B cell (primary cell): ENCODE data around the gene MRPL55. TPM values are rescaled to one million over a fixed set of nuclear protein-coding genes. Genes with fewer than 3 reads are reported as not detected.

Source experiments
- ATAC-seq: fragments of 200-7000 bp; cut with Tn5 transposase; one replicate; pipeline ENCODE4 v1.10.0; 2021; ENCODE audit warnings: low read depth, mild to moderate bottlenecking, moderate number of reproducible peaks, moderate library complexity
- CTCF ChIA-PET: fragments of 350-600 bp; sonication (Branson Sonifier 250); formaldehyde crosslinking; loops from one replicate; lab custom pipeline; 2021; ENCODE audit warnings: antibody characterized with exemption, inconsistent platforms; lab: Charles Lee
- POLR2A ChIA-PET: fragments of 350-600 bp; sonication (Branson Sonifier 250); formaldehyde crosslinking; loops from one replicate; lab custom pipeline; 2021; ENCODE audit warnings: antibody characterized with exemption; lab: Charles Lee
- DNase-seq: peaks from one replicate; pipeline ENCODE4 v3.0.0; 2013
- H2AFZ ChIP-seq: 2 replicates; pipeline ENCODE4 v1.6.1; 2012; ENCODE audit warnings: mild to moderate bottlenecking, low read depth, low read length; ENCODE audit not compliant: insufficient read depth, poor library complexity, severe bottlenecking
- H3K27ac ChIP-seq, 2 donors: 1 replicate in 1 of 2; 2 replicates in 1 of 2; pipeline ENCODE4 v1.5.1; 2012 to 2013; ENCODE audit warnings: low read length in 2 of 2, mild to moderate bottlenecking in 2 of 2, moderate library complexity in 1 of 2
- H3K27me3 ChIP-seq, 4 experiments: fragments of 200-600 bp in 1 of 4; sonication (generic) in 1 of 4; replicated peaks in 1 of 4; 1 replicate in 2 of 4; 2 replicates in 2 of 4; pipeline versions ENCODE4 v1.6.1 to v1.7.0; 2013 to 2016; ENCODE audit warnings: low read length in 3 of 4, mild to moderate bottlenecking in 2 of 4, mixed read lengths in 1 of 4, moderate library complexity in 1 of 4; ENCODE audit not compliant: insufficient read depth in 4 of 4, control insufficient read depth in 3 of 4; ENCODE audit errors: control extremely low read depth in 1 of 4
- H3K36me3 ChIP-seq, 2 experiments: replicated peaks in 1 of 2; 1 replicate in 1 of 2; 2 replicates in 1 of 2; pipeline versions ENCODE4 v1.6.1 to v1.7.1; 2013; ENCODE audit warnings: low read length in 1 of 2; ENCODE audit not compliant: insufficient read depth in 2 of 2, control insufficient read depth in 1 of 2; ENCODE audit errors: control extremely low read depth in 1 of 2, extremely low read depth in 1 of 2
- H3K4me1 ChIP-seq, 2 donors: fragments of 200-600 bp in 1 of 2; sonication (generic) in 1 of 2; 1 replicate in 1 of 2; 2 replicates in 1 of 2; pipeline versions ENCODE4 v1.5.1 to v1.6.1; 2013 to 2017; ENCODE audit warnings: low read length in 2 of 2; ENCODE audit not compliant: control insufficient read depth in 2 of 2, insufficient read depth in 2 of 2
- H3K4me2 ChIP-seq: replicated peaks from 2 replicates; pipeline ENCODE3; 2012; ENCODE audit warnings: mild to moderate bottlenecking, low read depth, low read length; ENCODE audit not compliant: poor library complexity, severe bottlenecking
- H3K4me3 ChIP-seq, 5 experiments: fragments of 200-600 bp in 1 of 5; sonication (generic) in 1 of 5; 1 replicate in 3 of 5; 2 replicates in 2 of 5; pipeline versions ENCODE4 v1.5.1 to v1.7.0; 2011 to 2016; ENCODE audit warnings: low read length in 4 of 5, mild to moderate bottlenecking in 4 of 5, low read depth in 2 of 5, control low read depth in 1 of 5, moderate library complexity in 1 of 5; ENCODE audit not compliant: insufficient read depth in 1 of 5; ENCODE audit errors: control extremely low read depth in 1 of 5, extremely low read depth in 1 of 5
- H3K79me2 ChIP-seq: fragments of 200-600 bp; sonication (generic); one replicate; pipeline ENCODE4 v1.6.0; 2016; ENCODE audit warnings: low read length; ENCODE audit not compliant: control insufficient read depth, insufficient read depth
- H3K9ac ChIP-seq: fragments of 200-600 bp; sonication (generic); 2 replicates; pipeline ENCODE4 v1.6.1; 2017; ENCODE audit warnings: mild to moderate bottlenecking, low read length, moderate library complexity
- H3K9me3 ChIP-seq, 3 donors: one replicate each; pipeline versions ENCODE4 v1.6.1 to v1.7.1; 2013; ENCODE audit warnings: low read length in 2 of 3; ENCODE audit not compliant: control insufficient read depth in 2 of 3, insufficient read depth in 1 of 3; ENCODE audit errors: control extremely low read depth in 1 of 3
- H4K20me1 ChIP-seq: 2 replicates; pipeline ENCODE4 v1.6.0; 2012; ENCODE audit warnings: mild to moderate bottlenecking, low read length; ENCODE audit not compliant: insufficient read depth, control insufficient read depth, poor library complexity, severe bottlenecking
- H3K27ac Mint-ChIP-seq: one replicate; pipeline ENCODE4 v1.8.0; 2021; ENCODE audit warnings: mixed read lengths
- H3K27me3 Mint-ChIP-seq: one replicate; pipeline ENCODE4 v1.8.0; 2021; ENCODE audit warnings: mixed read lengths
- H3K4me1 Mint-ChIP-seq: one replicate; pipeline ENCODE4 v1.8.0; 2021; ENCODE audit warnings: mixed read lengths
- H3K4me3 Mint-ChIP-seq: one replicate; pipeline ENCODE4 v1.8.0; 2021; ENCODE audit warnings: mixed read lengths
- H3K9me3 Mint-ChIP-seq: one replicate; pipeline ENCODE4 v1.8.0; 2022; ENCODE audit warnings: mixed read lengths; ENCODE audit not compliant: insufficient read depth
- CTCF ChIP-seq: fragments of 200-600 bp; IDR thresholded peaks from one replicate; pipeline ENCODE4 v1.8.0; 2022; ENCODE audit warnings: antibody characterized with exemption, mild to moderate bottlenecking
- EZH2 ChIP-seq: IDR thresholded peaks from 2 replicates; pipeline ENCODE4 v1.6.1; 2012; ENCODE audit warnings: borderline replicate concordance, low read depth, mild to moderate bottlenecking, moderate library complexity, low read length; ENCODE audit not compliant: insufficient read depth, poor library complexity, severe bottlenecking
- WGBS: methylation state at CpG from one replicate; pipeline ENCODE4 v1.1.5; 2013; ENCODE audit warnings: missing lambda C conversion rate; ENCODE audit not compliant: insufficient coverage; 5-methylcytosine and 5-hydroxymethylcytosine counted together
- intact Hi-C: fragments of 100-400 bp; cut with micrococcal nuclease; formaldehyde crosslinking; loops from one replicate; pipeline ENCODE4 v1.10.0; 2022
- polyA plus RNA-seq: library from polyadenylated mRNA; depleted of rRNA; stranded (reverse); fragments of >200 nt; gene quantifications from 2 replicates; pipeline ENCODE4 v1.2.3, GENCODE V29; 2012
- total RNA-seq, 2 donors: library from RNA; stranded (reverse); fragments of 120-200 nt in 1 of 2; gene quantifications; 1 replicate in 1 of 2; 2 replicates in 1 of 2; pipeline versions ENCODE4 v1.2.3 to v1.2.4, GENCODE V29; 2013 to 2022

The MRPL55 gene
- total and polyA plus RNA-seq, 2 donors (not counting 1 experiment from before 2014, with no cell fraction given) = 38.9 to 297 TPM

DNA sequence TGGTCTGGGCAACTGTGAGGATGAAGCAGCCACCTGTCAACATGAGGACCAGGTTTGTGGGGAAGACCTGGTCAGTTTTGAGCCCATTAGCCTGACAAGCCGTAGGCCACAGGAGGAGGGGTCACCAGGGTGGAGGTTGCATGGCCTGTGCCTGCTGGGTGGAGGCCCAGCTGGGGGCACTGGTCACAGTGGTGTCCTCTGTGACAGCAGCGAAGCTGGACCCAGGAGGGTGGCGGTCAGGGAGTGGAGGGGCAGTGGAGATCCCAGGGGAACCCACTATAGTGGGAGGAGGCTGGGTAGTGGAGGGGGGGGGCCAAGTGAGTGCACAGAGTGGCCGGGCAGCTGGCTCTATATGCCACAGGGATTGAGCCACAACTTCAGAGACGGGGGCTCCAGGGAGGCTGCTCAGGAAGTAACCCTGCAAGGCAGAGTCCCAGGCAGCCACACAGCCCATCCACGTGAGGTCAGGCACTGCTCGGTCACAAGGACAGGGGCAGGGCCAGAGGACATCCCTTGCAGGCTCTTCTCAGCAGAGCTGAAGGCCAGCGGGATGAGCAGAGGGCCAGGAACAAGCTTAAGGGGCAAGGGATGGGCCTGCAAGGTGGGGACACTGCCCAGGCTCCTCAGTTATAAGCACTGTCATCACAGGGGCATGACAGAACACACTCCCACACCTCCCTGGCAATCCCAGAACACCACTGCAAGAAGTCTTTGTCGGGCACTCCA is 3.7 kb downstream of the MRPL55 start:
- Histone ChIP-seq H3K4me2 (no peak overlapping the region), H3K4me1 (peaks cover 34 to 48% of the 10 kb centered on the region in 2 donors), H3K27me3 (no peaks in the 10 kb centered on the region), H3K36me3 (peaks cover 0 to 21% of the 10 kb centered on the region in 2 experiments), H3K79me2 (peaks cover 37% of the 10 kb centered on the region), H3K9me3 (no peaks in the 10 kb centered on the region), H3K27ac (no peak overlapping the region), H4K20me1 (peaks cover 19% of the 10 kb centered on the region), H3K9ac (no peak overlapping the region), H3K4me3 (no peak overlapping the region), H2AFZ (no peak overlapping the region)
- Mint-ChIP-seq H3K27me3 (no peaks in the 10 kb centered on the region), H3K9me3 (no peaks in the 10 kb centered on the region), H3K4me1 (peaks cover 44% of the 10 kb centered on the region), H3K27ac (no peak overlapping the region), H3K4me3 (peak overlapping the region; percentile 23)
- no peak for ATAC-seq
- 91% methylated on average over 9 of the region's 9 CpGs for WGBS
- ChIA-PET CTCF (no interaction called here), POLR2A (interaction anchor here (0.5 to 1.5 kb wide), 3 partner anchors 23 to 61 kb away, joined by 3 to 5 read pairs (median 3); partner anchors contain the start of gene ARF1)
- TF ChIP-seq CTCF = no peak
- TF ChIP-seq EZH2 = no peak
- DNase-seq = no peak
- intact Hi-C loops = loop anchor here (10.0 kb wide), 2 partner anchors 169 to 1399 kb away; partner anchors contain the start of gene NUP133
